HG03520 (cell line): ENCODE measurements around the gene RPS6KA3.

Source experiments
- ATAC-seq: cut with Tn5 transposase; IDR thresholded peaks from one replicate; pipeline ENCODE4 v1.9.1; 2021; ENCODE audit warnings: mild to moderate bottlenecking, moderate library complexity; ENCODE audit not compliant: unreplicated experiment

Gene RPS6KA3

DNA sequence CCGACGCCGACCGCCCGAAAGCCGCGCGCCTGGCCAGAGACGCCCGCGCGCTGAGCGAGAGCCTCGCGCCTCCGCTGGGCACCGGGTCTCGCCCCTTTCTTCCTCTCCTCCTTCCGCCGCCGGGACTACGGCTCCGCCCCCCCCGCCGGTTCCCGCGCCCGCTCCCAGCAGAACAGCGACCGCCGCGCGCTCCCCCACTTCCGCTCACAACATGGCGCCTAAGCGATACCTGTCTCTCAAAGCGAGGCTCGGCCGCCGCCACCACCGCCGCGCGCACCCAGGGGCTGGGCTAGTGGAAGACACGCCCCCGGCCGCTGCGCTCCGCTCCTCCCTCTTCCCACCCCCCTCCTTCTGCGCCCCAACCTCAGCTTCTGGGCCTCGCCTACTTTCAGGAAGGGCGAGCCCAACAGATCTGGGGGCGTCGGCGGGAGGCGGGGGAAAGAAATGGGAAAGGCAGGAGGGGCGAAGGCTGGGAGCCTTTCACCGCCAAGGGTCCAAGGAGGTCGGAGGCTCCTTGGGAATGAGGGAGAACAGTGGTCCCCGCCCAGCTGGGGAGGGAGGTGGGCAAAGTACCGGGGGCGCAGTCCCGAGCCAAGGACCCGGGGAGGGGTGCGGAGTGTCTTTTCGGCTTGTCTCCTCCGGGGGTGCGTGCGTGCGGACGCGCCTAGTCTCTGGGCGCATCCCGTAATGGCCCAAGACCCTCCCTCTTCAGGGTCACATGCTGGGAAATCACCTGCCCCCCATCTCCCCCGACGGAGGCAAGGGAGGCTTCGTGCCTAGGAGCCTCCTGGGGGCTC lies at the start of gene RPS6KA3:
RPS6KA3 (minus strand) TSS at position 100 of the 797 bp plus-strand sequence. CDS start 277 bp downstream, outside the sequence.
- peak; percentile 74 for ATAC-seq

DNA sequence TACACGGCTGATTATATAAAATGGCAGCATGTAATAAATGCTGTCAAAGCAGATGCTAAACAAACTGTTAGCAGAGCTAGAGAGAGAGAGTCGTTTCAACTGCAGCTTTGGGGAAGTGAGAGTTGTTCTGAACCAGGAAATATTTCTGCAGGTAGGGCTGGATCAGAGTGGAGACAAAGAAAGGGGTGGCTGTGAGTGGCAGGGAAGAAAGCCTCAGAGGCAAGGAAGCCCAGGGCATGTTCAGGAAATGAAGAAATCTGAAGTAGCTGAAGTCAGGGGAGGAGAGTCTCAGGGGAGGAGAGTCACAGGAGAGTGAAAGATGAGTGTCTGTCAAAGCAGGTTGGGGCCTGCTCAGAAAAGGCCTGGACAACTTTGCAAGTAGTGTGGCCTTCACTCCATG lies 48.4 kb upstream of the RPS6KA3 start:
- ATAC-seq: peak; percentile 77

DNA sequence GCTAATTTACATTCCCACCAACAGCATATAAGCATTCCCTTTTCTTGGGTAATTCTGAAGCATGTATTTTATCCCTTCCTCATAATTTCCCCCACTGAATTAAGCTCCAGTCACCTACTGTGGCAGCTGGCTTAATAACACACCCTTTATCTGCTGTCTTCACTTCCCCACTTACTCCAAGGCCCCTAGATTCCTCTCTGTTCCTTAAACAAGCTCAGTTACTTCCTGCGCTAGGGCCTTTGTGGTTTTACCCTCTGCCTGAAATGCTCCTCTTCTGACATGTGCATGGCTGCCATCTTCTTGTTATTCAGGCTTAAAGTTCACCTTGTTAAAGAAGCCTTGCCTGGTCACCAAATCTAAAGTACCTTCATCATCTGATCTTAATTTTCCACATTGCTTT lies 47.2 kb upstream of the RPS6KA3 start:
- no peak for ATAC-seq

DNA sequence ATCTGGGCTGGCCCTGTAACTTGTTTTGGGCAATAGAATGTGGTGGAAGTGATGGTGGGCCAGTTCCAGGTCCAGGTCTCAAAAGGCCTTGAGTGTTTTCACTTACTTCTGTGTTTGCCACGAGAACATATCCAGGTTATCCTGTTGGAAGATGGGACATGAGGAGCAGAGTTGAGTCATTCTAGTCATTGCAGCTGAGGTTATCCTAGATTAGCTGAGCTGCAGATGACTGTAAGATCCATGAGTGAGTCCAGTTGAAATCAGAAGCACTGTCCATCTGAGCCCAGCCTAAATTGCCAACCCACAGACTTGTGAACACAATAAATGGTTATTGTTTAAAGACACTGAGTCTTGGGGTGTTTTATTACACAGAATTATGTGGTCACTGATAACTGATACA lies 45.3 kb upstream of the RPS6KA3 start:
- no peak for ATAC-seq

DNA sequence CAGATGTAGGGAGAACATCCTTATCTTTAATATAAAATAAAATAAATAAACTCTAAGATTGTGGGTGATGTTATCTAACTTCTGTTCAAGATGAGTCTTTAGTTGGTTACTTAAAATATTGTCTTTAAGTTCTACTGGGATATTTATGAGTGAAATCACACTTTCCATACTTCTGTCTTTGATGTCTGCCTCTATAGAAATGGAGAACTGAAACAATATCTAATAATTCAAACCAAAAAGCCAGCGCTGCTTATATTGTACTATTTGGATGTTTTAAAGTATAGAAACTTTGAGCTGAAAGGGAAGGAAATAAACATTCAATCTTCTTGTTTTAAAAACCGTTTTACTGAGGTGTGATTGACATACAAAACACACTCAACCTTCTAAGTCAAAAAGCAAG lies 44.8 kb upstream of the RPS6KA3 start:
- no peak for ATAC-seq

DNA sequence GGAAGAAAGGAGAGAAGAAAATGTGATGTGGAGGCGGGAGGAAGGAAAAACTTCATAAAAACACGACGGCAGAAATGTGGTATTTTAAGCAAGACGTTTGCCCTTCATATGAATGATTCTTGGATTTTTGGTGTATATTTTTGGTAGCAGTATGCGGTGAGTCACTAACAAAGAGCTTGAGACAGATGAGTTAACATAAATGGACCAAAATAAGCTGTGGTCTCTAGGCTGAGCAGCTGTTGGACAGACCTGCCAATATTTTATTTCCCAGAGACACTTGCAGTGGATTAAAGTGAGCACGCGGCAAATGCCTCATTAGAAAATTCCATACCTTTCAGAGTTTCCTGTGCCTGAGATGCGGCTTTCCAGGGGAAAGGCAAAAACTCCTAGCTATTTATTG lies 43.1 kb upstream of the RPS6KA3 start:
- ATAC-seq: no peak

DNA sequence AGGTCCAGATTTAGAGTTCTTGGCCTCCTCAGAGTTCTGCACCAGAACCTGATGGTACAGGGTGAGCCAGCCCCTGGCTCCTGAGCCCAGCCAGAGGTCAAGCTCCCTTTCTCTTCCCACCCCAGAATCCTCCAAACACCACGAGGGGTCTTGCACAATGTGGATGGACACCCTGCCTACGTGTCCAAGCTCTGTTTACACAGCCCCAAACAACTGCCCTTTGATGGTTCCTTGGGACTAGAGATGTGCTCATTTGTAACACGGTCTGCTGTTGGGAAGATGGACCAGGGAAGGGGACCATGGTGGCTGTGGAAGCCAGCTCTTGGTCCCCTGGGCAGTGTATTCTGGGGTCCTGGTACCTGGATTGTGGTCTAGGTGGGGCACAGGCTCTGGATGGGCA lies 40.0 kb upstream of the RPS6KA3 start:
- ATAC-seq: no peak

DNA sequence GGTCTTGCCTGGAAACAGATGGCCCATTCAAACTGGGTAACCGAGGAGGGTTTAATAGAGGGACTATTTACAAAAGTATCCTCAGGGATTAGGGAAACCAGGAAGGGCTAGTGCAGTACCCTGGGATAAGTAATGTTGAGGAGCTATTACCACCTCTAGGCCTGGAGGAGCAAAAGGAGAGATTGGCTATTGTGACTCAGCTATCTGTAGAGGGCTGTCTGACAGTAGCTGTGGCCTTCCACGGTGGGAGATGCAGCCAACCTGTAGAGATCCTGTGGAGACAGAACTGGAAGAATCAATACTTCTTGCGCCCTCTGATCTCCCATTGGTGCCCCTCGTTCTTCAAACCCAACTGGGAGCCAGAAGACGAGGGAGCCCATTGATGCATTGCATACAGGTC lies 34.1 kb upstream of the RPS6KA3 start:
- no peak for ATAC-seq

DNA sequence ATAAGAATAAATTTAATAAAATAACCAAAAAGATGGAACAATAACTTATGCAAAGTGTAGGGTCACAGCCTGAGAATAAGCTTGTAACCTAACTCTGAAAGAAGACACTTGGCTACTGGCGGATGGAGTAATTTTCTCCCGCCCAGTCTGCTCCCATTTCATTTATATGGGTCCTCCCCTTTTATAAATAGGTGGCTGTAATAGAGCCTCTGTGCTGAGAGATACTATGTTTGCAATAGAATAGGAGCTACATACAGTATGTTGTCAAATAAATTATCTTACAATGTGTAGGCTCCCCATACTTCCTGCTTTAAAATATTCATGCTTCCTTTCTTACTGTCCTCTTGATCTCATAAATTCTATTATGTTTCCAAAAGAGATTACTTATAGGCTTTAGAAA lies 28.2 kb upstream of the RPS6KA3 start:
- ATAC-seq: no peak

DNA sequence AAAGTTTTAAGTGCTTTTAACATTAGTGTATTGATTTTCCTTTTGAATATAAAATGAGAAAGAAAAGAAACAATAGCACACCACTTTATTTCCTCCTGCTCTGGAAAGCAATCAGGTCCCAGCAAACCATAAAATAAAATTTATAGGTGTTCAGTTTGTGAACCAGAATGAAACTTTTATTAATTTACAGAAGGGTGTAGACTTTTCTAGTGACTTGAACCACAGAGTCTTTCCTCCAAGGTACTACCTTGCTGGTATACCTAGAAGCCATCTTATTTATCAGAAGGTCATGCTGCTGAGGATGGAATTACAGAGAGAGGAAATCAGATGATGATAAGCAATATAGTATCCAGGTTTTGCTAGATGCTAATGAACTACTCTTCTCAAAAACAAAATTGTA lies 27.6 kb upstream of the RPS6KA3 start:
- ATAC-seq: no peak

DNA sequence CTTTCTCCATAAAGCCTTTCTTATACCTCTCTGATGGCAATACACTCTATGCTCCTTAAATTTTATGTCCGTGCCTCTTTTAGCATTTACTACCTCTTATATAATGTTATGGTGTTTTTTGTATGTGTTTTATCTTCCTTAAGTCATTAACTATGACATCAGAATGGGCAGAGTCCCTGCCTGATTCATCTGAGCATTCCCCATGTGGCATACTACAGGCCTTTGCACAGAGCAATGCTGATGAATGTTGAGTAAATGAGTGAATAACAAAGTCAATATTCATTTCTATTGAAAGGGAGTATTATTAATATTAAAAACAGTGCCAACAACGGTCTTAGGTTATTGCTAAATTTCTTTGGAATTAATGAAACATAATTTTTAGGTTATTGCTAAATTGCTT lies 18.8 kb upstream of the RPS6KA3 start:
- no peak for ATAC-seq

DNA sequence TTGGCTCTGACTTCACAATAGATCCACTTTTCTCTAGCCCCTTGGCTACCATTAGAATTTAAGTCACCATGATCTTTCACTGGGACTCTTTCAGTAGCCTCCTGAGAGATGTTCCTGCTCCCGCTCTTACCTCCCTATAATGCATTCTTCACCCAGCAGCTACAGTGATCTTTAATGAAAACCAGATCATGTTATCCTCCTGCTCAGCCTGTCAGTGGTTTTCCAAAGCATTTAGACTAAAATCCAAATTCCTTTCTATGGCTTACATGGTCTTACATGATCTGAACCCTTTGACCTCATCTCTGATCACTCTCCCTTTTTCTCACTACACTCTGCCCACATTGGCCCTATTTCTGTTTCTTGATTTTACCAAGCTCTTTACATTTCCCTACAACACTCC lies 18.3 kb upstream of the RPS6KA3 start:
- ATAC-seq: no peak

DNA sequence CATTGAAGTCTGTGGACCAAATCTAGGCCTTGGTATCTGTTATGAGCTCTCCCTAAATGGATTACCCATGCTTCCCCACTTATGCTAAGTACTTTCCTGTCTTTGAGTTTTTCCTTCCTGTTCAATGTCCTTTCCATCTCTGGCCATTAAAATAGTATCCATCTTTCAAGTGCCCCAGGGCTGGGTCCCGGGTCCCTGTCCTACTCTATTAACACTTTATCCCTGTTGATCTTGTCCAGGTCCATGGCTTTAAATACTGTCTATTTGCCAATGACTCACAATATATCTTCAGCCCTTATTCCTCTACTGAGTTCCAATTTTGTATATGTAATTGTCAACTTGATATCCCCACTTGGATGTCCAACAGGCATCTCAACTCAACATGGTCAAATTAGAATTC lies 17.7 kb upstream of the RPS6KA3 start:
- ATAC-seq: no peak

DNA sequence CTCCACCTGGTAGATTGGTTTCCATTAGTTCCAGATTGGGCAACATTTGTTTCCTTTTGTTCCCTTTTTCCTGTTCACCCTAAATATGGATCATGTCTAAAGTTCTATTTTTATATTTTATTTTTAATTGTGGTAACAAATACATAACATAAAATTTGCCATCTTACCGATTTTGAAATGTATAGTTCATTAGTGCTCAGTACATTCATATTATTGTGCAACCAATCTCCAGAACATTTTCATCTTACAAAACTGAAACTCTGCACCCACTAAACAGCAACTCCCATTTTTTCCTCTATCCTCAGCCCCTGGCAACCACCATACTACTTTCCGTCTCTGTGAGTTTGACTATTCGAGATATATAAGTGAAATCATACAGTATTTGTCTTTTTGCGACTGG lies 14.2 kb upstream of the RPS6KA3 start:
- no peak for ATAC-seq

DNA sequence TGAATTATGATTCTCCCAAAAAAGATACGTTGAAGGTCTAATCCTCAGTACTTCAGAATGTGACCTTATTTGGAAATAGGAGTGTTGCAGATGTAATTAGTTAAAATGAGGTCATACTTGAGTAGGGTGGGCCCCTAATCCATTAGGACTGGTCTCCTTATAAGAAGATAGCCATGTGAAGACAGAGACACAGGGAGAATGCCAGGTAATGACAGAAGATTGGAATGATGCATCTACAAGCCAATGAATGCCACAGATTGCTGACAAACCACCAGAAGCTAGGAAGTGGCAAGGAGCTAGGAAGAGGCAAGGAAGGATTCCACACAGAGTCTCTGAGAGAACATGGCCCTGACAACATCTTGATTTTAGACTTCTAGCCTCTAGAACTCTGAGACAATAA lies 7.4 kb upstream of the RPS6KA3 start:
- ATAC-seq: no peak

DNA sequence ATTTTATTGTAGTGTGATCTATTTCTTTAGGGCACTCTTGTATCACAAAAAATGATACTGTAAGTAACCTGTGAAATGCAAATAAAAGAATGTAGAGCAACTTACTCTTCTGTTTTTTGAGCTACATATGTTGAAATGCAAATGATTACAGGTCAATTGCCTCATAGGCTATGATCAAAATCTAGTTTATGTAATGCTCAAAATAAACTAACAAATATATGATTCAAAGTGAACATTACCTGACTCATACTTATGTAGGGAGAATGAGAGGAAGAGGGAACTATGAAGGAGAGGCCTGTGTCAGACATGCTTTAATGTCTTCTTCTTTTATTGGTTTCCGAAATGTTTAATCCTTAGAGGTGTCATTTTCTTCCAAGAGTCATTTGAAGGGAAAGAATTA lies 5.0 kb upstream of the RPS6KA3 start:
- no peak for ATAC-seq

DNA sequence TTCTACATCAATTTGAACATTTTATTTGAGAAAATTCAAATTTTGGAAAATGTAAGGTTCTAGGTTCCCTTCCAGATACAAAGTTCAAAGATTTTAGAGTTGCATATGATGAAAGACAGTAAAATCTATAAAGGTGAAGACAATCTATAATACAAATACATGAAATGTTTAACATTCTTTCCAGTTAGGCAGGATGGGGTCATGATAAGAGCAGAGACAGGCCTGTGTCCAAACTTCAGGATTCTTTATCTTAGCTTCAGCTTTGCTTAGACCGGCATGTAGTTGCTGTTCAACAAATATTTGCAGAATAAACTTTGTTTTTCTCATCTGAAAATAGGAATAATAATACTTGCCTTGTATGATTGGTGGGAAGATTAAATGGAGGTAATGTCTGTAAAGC lies 4.5 kb upstream of the RPS6KA3 start:
- no peak for ATAC-seq

DNA sequence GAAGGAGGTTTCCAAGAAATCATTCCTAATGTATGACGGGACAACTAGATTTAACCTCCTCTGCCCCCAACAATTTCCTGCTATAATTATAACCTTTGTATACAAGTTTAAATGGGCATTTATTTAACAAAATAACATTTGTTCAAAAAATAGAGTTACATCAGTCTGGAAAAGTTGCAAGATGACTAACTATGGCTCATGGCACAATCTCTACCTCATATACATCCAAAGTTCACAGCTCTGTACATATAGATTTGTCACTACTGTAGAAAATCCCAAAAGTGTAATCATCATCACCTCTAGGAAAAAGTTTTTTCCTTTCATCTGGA lies 3.8 kb upstream of the RPS6KA3 start:
- ATAC-seq: no peak

DNA sequence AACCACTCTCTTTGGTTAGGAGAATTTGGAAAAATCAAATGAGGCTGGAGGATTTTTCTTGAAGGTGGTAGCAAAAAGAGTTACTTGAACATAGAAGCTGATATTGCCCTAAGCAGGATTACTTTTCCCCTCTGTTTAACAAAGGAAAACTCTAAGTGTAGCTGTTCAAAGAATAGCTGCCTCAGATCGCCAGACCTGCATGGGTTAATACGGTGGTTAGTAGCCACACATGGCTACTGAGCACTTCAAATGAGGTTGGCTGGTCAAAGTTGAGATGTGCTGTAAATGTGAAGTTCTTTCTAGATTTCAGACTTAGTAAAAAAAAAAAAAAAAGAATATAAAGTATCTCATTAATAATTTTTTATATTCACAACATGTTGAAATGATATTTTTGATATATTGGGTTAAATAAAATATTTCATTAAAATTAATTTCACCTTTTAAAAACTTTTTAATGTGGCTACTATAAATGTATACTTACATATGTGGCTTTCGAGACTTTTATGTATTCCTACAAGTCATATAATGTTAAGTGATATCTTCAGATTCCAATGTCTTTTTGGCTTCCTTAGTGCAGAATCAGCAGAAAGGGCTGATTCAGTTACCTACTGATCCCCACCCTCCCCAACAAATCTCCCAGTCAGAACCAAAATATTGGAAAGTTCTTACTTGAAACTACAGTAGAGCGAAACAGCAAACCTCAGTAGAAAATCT lies 3.3 kb upstream of the RPS6KA3 start:
- ATAC-seq: no peak

DNA sequence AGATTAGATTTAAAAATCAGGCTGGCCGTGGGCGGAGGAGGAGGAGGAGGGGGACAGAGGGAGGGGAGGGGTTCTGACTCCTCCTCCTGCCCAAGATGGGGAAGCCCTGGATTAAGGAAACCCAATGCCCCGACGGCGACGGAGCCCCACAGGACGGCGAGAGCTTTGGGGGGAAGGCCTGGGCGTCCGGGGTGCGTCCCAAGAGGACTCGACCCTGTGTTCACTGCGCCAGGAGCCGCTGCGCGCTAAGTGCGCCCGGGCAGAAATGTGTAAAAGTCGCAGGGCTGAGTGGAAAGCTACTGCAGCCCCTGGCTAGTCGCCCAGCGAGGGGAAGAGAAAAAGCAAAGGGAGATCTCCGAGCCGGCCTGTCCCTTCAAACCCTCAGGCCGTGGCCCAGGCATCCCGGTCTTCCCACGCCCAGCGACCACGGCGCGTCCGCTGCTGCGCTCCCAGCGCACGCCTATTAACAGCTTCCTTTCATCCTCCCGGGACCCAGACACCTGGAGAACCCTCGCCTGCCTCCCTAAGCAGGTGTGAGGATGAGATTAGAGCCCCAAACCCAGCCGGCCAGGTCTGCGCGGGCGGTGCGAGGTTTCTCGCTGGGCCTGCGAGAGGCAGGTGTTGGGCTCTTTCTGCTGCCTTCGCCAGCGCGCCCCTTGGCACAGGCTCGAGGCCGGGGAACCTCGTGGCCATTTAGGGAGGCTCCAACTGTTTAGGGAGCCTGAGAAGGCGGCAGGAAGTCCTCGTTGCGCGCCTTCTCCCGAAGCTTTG lies 1.4 kb upstream of the RPS6KA3 start:
- ATAC-seq: no peak

DNA sequence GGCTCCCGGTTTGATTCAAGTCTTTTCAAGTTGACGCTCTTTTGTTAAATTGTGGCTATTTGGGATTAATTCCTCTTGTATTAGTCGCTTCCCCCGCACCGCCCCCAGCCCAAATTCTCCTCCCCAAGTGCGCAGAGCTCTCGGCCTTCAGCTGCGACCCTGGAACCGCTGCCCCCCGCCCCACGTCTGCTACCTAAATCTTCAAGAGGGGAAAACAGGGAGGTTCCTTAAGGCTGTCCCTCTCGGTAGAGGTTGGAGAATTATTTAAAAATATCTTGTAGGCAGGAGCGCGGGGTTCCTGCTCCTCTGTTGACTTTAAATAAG lies 860 bp upstream of the RPS6KA3 start:
- ATAC-seq: no peak
